GM20000 (cell line): ENCODE data around the gene ZDHHC22.

Source experiments
- DNase-seq: peaks from one replicate; pipeline ENCODE4 v3.0.0; 2012; ENCODE audit warnings: low spot score
- TF ChIP-seq, protein P1 (sequence below): IDR thresholded peaks from 2 replicates; pipeline ENCODE4 v1.5.1; 2012; ENCODE audit warnings: mild to moderate bottlenecking, control low read depth; ENCODE audit errors: extremely low read depth, missing control alignments

ZDHHC22 gene

DNA sequence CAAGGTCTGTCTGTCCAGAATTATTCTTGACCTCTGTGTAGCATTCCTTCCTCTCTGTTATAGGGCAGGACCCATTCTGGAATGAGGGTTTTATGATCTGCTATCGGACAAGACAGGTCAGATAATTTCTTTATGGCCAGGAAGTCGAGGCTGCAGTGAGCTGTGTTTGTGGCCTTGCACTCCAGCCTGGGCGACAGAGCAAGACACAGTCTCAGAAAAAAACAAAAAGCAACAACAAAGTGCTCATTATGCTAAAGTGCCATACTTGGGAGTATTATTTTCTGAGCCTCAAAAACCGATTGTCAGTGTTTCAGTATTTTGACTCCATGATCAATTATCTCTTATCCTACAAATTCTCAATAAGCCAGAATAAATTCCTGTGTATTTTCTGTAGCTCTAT, 39.4 kb downstream of the ZDHHC22 start:
- no peak for DNase-seq
- TF ChIP-seq, protein P1, sequence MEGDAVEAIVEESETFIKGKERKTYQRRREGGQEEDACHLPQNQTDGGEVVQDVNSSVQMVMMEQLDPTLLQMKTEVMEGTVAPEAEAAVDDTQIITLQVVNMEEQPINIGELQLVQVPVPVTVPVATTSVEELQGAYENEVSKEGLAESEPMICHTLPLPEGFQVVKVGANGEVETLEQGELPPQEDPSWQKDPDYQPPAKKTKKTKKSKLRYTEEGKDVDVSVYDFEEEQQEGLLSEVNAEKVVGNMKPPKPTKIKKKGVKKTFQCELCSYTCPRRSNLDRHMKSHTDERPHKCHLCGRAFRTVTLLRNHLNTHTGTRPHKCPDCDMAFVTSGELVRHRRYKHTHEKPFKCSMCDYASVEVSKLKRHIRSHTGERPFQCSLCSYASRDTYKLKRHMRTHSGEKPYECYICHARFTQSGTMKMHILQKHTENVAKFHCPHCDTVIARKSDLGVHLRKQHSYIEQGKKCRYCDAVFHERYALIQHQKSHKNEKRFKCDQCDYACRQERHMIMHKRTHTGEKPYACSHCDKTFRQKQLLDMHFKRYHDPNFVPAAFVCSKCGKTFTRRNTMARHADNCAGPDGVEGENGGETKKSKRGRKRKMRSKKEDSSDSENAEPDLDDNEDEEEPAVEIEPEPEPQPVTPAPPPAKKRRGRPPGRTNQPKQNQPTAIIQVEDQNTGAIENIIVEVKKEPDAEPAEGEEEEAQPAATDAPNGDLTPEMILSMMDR = no peak

DNA sequence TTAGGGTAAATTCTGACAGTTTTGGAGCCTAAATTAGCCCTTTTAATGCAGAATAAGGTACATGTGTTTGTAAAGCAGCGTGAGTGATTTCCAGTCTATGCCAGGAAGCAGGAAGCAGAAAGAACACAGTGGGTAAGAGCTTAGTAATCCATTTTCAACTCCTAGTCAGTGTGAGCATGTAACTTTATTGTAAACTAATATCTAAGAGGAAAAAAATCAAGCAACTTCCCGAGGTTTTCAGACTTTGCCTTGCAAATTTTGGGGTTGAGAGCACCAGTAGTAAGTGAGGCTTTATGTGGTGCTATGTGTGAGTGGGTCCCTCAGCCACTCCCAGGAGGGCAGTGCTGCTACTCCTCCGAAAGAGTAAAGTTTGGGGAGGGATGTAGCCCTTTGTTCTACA, 40.6 kb downstream of the ZDHHC22 start:
- TF ChIP-seq, protein P1 = no peak
- DNase-seq = no peak

- TF ChIP-seq, protein P1 = no peak
- DNase-seq = no peak
Observed at GRCh38 chr14:77099425-77100167, 42.0 kb downstream of the ZDHHC22 start.

DNA sequence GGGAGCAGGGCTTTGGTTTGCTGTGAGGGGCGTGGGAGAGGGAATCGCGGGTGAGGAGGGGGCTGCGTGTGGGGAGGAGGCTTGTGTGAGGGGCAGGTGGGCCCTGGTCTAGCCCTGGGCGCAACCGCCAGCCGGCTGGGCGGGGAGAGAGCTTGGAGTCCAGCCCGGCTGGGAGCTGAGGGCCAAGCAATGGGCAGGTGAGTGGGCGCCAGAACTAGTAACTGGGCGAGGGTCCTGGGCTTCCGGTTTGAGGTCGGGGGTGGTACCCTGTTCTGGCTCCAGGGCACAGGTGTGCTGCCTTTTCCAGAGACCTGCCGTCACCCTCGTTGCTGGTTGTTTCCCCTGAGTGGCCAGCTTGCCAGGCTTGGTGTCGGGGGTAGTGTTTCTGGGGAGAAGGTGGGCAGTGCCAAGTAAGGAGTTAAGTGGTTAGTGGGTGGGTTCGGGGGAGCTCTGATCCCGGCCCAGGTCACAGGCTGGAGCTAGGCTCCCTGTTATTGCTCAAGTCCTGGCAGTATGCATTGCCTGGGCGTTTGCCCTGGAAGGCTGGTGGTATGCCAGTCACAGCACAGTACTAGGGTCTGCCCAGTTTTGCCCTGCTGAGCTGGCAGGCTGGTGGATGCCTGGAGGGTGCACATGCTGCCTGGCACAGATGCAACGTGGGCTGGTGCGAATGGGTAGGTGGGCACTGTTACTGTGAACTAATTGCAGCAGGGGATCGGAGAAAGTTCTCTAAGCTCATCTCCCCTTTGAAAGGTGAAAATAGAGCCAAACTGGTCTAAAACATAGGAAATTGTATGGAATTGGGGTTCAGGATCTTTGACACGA, 42.9 kb downstream of the ZDHHC22 start:
- no peak for DNase-seq
- TF ChIP-seq, protein P1 = no peak

DNA sequence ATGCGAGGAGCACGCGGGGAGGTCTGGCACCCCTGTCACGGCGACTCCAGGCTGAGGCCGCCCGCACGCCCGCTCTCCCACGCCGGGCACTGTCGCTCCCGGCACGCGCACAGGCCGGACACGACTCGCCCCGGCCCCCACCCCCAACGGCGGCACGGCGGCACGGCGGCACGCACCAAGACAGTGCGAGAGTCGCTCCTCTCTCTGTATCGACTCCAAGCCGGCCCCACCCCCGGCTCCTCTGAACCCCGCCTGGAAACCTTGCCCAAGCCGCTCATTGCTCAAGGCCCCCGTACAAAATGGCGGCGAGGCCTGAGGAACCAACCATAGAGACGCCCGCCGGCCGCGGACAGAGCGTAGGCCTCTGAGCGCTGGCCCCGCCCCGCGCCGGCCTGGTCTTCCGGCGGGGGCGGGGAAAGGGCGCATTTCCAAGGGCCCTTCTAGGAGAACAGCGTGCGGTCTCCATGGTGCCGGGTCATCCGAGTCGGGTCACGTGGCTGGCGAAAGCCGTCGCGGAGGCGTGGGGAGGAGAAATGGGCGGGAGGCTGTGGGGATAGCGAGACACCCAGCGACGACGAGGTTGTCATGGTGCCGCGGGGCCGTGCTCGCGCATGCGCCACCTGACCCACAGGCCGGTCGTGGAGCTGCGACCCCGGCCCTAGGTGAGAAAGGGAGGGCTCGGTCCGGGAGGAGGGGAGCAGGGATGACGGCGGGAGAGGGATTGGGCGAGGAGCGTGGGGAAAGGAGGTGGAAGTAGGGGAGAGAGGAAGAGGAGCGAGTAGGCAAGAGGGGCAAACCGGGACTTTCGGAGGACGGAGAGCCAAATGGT, 43.7 kb downstream of the ZDHHC22 start, which contains the start of gene CIPC:
Gene CIPC, plus strand, starts transcription at position 559 of the 829 bp plus-strand sequence. CDS start 7,451 bp downstream, outside the sequence.
- peak; percentile 96 for DNase-seq
- TF ChIP-seq, protein P1 = no peak

DNA sequence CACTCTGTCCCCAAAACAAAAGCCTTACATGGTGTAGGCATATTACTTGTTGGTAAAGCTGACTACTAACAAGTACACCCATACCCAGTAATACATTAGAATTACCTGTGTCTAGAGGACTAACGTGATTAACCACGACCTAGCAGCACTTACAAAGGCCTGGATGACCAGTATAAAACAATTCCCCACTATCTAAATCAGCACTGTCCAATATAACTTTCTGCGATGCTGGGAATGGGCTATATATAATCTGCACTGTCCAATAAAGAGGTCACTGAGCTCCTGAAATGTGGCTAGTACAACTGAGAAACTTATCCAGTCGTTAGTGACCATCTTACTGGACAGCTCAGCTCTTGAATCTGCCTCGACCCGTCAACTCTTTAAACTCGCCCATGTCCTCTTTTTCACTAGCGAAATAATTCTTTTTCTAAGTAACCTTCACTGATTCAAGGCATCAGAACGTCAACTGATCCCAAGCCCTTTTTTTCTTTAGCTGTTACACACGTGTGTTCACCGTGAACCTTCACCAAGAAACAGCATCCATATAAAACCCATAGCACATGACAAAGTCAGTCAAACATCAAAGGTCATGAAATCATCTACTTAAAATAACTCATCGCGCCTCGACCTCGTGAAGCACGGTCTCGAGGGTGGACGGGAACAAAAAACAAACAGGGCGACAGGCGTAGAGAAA, 44.4 kb downstream of the ZDHHC22 start:
- TF ChIP-seq, protein P1 = no peak

More for the DNA sequence above, 44.4 kb downstream of the ZDHHC22 start:
- peak; percentile 20 for DNase-seq
